HG03521 (cell line): ENCODE data around the gene AP4E1.
"Not testable (repeated sequence)": the region's sequence is repeated elsewhere in the genome, so short reads cannot be mapped to it uniquely, and the experiment has no call there.

Experiments used
- ATAC-seq: cut with Tn5 transposase; IDR thresholded peaks from one replicate; pipeline ENCODE4 v1.9.1; 2021; ENCODE audit warnings: mild to moderate bottlenecking, moderate library complexity; ENCODE audit not compliant: unreplicated experiment

Gene AP4E1

GRCh38 chr15:51011212-51011611, 102.7 kb downstream of the AP4E1 start:
- no peak for ATAC-seq

- no peak for ATAC-seq
Observed at GRCh38 chr15:51016615-51017014, 108.1 kb downstream of the AP4E1 start.

GRCh38 chr15:51022206-51022605, 113.7 kb downstream of the AP4E1 start:
- ATAC-seq: no peak

- ATAC-seq: no peak
Observed at GRCh38 chr15:51023499-51023898, 115.0 kb downstream of the AP4E1 start.

- no peak for ATAC-seq
Observed at GRCh38 chr15:51024735-51025453, 116.4 kb downstream of the AP4E1 start.

GRCh38 chr15:51025454-51025846, 117.0 kb downstream of the AP4E1 start:
- ATAC-seq: no peak

- ATAC-seq: no peak
Observed at GRCh38 chr15:51030649-51031316, 122.3 kb downstream of the AP4E1 start.

- not testable (repeated sequence) for ATAC-seq
Observed at GRCh38 chr15:51037474-51037873, 129.0 kb downstream of the AP4E1 start.

GRCh38 chr15:51038162-51038973, 129.9 kb downstream of the AP4E1 start:
- no peak for ATAC-seq

- no peak for ATAC-seq
Observed at GRCh38 chr15:51038974-51039319, 130.5 kb downstream of the AP4E1 start.

GRCh38 chr15:51044037-51044727, 135.7 kb downstream of the AP4E1 start:
- no peak for ATAC-seq

GRCh38 chr15:51046016-51046415, 137.5 kb downstream of the AP4E1 start:
- no peak for ATAC-seq

- ATAC-seq: no peak
Observed at GRCh38 chr15:51046799-51047449, 138.4 kb downstream of the AP4E1 start.

GRCh38 chr15:51048308-51048707, 139.8 kb downstream of the AP4E1 start:
- ATAC-seq: no peak

GRCh38 chr15:51049081-51049480, 140.6 kb downstream of the AP4E1 start:
- ATAC-seq: no peak

GRCh38 chr15:51051776-51052175, 143.3 kb downstream of the AP4E1 start:
- no peak for ATAC-seq

GRCh38 chr15:51053571-51053970, 145.1 kb downstream of the AP4E1 start:
- no peak for ATAC-seq

GRCh38 chr15:51054535-51054934, 146.1 kb downstream of the AP4E1 start:
- no peak for ATAC-seq
